Limb (tissue), 2 donors: Measurements from ENCODE around the gene DTX1.

Experiments
- DNase-seq, 2 donors: peaks; one replicate each; pipeline ENCODE4 v3.0.0-alpha.2; 2016; ENCODE audit errors: extremely low spot score in 2 of 2

The DTX1 gene

GRCh38 chr12:113094738-113095137 is 38.2 kb downstream of the DTX1 start:
- DNase-seq, result no peak

GRCh38 chr12:113095405-113095804 is 38.9 kb downstream of the DTX1 start:
- no peak for DNase-seq

GRCh38 chr12:113096675-113097461 is 40.3 kb downstream of the DTX1 start:
- DNase-seq, result no peak

- peak; percentile 2 to 72 for DNase-seq
Observed at GRCh38 chr12:113097716-113098440, 41.3 kb downstream of the DTX1 start.

GRCh38 chr12:113098441-113099028 is 42.0 kb downstream of the DTX1 start:
- DNase-seq, result peak; percentile 32 to 80

- DNase-seq, result no peak
Observed at GRCh38 chr12:113099364-113099763, 42.8 kb downstream of the DTX1 start.

- DNase-seq, result no peak
Observed at GRCh38 chr12:113099764-113100163, 43.2 kb downstream of the DTX1 start.

- no peak for DNase-seq
Observed at GRCh38 chr12:113101751-113102150, 45.2 kb downstream of the DTX1 start.

GRCh38 chr12:113102811-113103210 is 46.3 kb downstream of the DTX1 start:
- DNase-seq, result no peak

- DNase-seq, result no peak
Observed at GRCh38 chr12:113103756-113104450, 47.4 kb downstream of the DTX1 start.

- DNase-seq, result no peak
Observed at GRCh38 chr12:113104953-113105510, 48.5 kb downstream of the DTX1 start.

GRCh38 chr12:113105606-113106271 is 49.2 kb downstream of the DTX1 start:
- DNase-seq, result no peak

GRCh38 chr12:113106361-113106760 is 49.8 kb downstream of the DTX1 start:
- no peak for DNase-seq

- DNase-seq, result no peak
Observed at GRCh38 chr12:113108308-113108707, 51.8 kb downstream of the DTX1 start.

GRCh38 chr12:113109360-113109759 is 52.8 kb downstream of the DTX1 start:
- DNase-seq, result no peak

- no peak for DNase-seq
Observed at GRCh38 chr12:113109872-113110599, 53.5 kb downstream of the DTX1 start.

GRCh38 chr12:113111247-113111646 is 54.7 kb downstream of the DTX1 start:
- no peak for DNase-seq

- no peak for DNase-seq
Observed at GRCh38 chr12:113112043-113112899, 55.7 kb downstream of the DTX1 start.

- DNase-seq, result no peak
Observed at GRCh38 chr12:113113397-113113796, 56.9 kb downstream of the DTX1 start.
